Activated CD8-positive, alpha-beta memory T cell treated with anti-CD3 and anti-CD28 coated beads for 36 hours (primary cell): ENCODE results near the gene TRMT13. TPM values are rescaled to one million over a fixed set of nuclear protein-coding genes. Genes with fewer than 3 reads are reported as not detected.
"Not testable (repeated sequence)": the region's sequence is repeated elsewhere in the genome, so short reads cannot be mapped to it uniquely, and the experiment has no call there.

Experiments used
- CTCF ChIA-PET: fragments of 350-600 bp; sonication (Branson Sonifier 250); formaldehyde crosslinking; loops from one replicate; lab custom pipeline; 2021; ENCODE audit warnings: antibody characterized with exemption; lab: Charles Lee
- POLR2A ChIA-PET: fragments of 350-600 bp; sonication (Branson Sonifier 250); formaldehyde crosslinking; loops from one replicate; lab custom pipeline; 2021; ENCODE audit warnings: antibody characterized with exemption; lab: Charles Lee
- total RNA-seq, 2 experiments: library from RNA; stranded (reverse); gene quantifications; one replicate each; pipeline ENCODE4 v1.2.3, GENCODE V29; 2021

Gene TRMT13
- total RNA-seq, 2 experiments from 2014 or later = 23.3 to 24.0 TPM

GRCh38 chr1:100152271-100152670, 19.3 kb downstream of the TRMT13 start:
- POLR2A ChIA-PET = no interaction called here
- CTCF ChIA-PET = interaction anchor here (0.6 kb wide), 1 partner anchor 463 kb away, joined by 5 read pairs; no protein-coding TSS in a partner anchor

GRCh38 chr1:100162881-100163280, 29.9 kb downstream of the TRMT13 start:
- POLR2A ChIA-PET = no interaction called here
- CTCF ChIA-PET = no interaction called here

GRCh38 chr1:100164216-100164615, 31.3 kb downstream of the TRMT13 start:
- ChIA-PET POLR2A (no interaction called here), CTCF (interaction anchor here (0.6 kb wide), 1 partner anchor 32 kb away, joined by 4 read pairs; no protein-coding TSS in a partner anchor)

GRCh38 chr1:100164702-100165101, 31.7 kb downstream of the TRMT13 start:
- ChIA-PET POLR2A (no interaction called here), CTCF (no interaction called here)

- POLR2A ChIA-PET = no interaction called here
- CTCF ChIA-PET = no interaction called here
Measured at GRCh38 chr1:100168051-100168450, 35.1 kb downstream of the TRMT13 start.

GRCh38 chr1:100177295-100178041, 44.5 kb downstream of the TRMT13 start:
- ChIA-PET POLR2A (no interaction called here), CTCF (no interaction called here)

- ChIA-PET CTCF (no interaction called here), POLR2A (no interaction called here)
Measured at GRCh38 chr1:100178091-100178490, 45.1 kb downstream of the TRMT13 start, which contains the start of gene LRRC39. Gene LRRC39 (minus strand): TSS chr1:100178256. CDS start chr1:100168516, 9,740 bp downstream.

GRCh38 chr1:100183370-100183769, 50.4 kb downstream of the TRMT13 start:
- POLR2A ChIA-PET = no interaction called here
- CTCF ChIA-PET = no interaction called here

GRCh38 chr1:100184536-100184935, 51.6 kb downstream of the TRMT13 start:
- CTCF ChIA-PET = no interaction called here
- POLR2A ChIA-PET = no interaction called here

- POLR2A ChIA-PET = no interaction called here
- CTCF ChIA-PET = no interaction called here
Measured at GRCh38 chr1:100187912-100188311, 54.9 kb downstream of the TRMT13 start.

- CTCF ChIA-PET = no interaction called here
- POLR2A ChIA-PET = no interaction called here
Measured at GRCh38 chr1:100188617-100189016, 55.7 kb downstream of the TRMT13 start.

- ChIA-PET POLR2A (no interaction called here), CTCF (no interaction called here)
Measured at GRCh38 chr1:100198596-100198995, 65.6 kb downstream of the TRMT13 start.

- POLR2A ChIA-PET = not testable (repeated sequence)
Measured at GRCh38 chr1:100200060-100200459, 67.1 kb downstream of the TRMT13 start.

More at GRCh38 chr1:100200060-100200459, 67.1 kb downstream of the TRMT13 start:
- CTCF ChIA-PET = interaction anchor here (0.6 kb wide), 1 partner anchor 26 kb away, joined by 3 read pairs; no protein-coding TSS in a partner anchor

Other genes with a start within 250 kb of the TRMT13 start
- 10 to 100 TPM; 17.9 to 18.5 TPM for gene SLC35A3, start 163.2 kb upstream of the TRMT13 start, total RNA-seq
- gene SASS6, start 233 bp upstream of the TRMT13 start, total RNA-seq = 10 to 100 TPM; 13.5 to 14.4 TPM
- gene LRRC39, start 45.1 kb downstream of the TRMT13 start, total RNA-seq = under 1 TPM; 0.34 to 0.52 TPM
- gene DBT, start 116.7 kb downstream of the TRMT13 start, total RNA-seq = 10 to 100 TPM; 12.1 to 13.4 TPM
- 10 to 100 TPM; 62.5 to 63.5 TPM for gene RTCA, start 133.1 kb downstream of the TRMT13 start, total RNA-seq
- gene CDC14A, start 219.3 kb downstream of the TRMT13 start, total RNA-seq = 10 to 100 TPM; 16.0 to 18.4 TPM